ENCODE results near the gene GPR176.

GPR176 gene

DNA sequence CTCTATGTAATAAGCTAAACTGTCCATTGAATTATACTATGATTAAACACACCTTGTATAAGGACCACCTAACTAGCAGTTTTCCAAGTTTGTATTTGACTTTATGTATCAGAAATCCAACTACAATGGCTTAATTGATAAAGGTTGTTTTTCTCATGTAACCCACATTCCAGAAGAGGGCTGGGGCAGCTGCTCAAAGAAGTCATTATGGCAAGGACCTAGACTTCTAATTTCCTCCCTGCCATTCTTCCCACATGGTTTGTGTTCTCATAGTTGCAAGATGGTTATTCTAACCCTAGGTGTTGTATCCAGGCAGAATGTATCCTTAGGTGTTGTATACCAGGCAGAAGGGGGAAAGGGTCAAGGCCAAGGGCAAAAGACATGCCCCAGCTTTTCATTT is 35.7 kb downstream of the GPR176 start:
- Histone ChIP-seq H3K9ac (ENCODE audit: low read depth in 1 of 2, low read length in 2 of 2) (no peak overlapping the region), H3K27me3 (ENCODE audit: control insufficient read depth in 1 of 2, insufficient read depth in 2 of 2, low read length in 2 of 2) (no peaks in the 10 kb centered on the region), H3K4me3 (ENCODE audit: low read depth in 1 of 2, low read length in 2 of 2) (no peak overlapping the region), H3K27ac (ENCODE audit: low read depth, low read length) (no peak overlapping the region), H3K9me3 (ENCODE audit: control insufficient read depth in 1 of 2, low read length in 2 of 2) (no peaks in the 10 kb centered on the region), H3K36me3 (ENCODE audit: control insufficient read depth in 1 of 2, insufficient read depth in 2 of 2, low read length in 2 of 2) (no peaks in the 10 kb centered on the region), H3K4me1 (ENCODE audit: control insufficient read depth in 1 of 2, insufficient read depth in 2 of 2, low read length in 2 of 2) (peaks cover 0 to 7% of the 10 kb centered on the region in 2 donors)

DNA sequence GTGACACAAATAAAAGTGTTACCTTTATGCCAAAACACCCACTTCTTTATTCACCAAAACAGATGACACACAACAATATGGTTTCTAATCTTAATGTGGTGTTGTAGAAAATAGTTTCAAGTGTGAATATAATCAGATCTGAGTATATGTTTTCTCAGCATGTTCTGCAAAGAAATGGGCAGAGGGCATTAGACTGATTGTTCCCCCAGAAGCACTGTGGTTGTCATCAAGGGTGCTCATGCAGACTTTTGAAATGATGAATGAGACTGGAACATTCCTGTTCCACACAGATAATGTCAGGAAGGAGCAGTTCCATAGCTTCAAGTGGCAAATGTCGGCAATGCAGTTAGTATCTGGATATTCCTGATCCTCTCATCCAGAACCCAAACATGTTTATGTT is 37.5 kb downstream of the GPR176 start:
- no peaks in the 10 kb centered on the region for H3K36me3 ChIP-seq (ENCODE audit: control insufficient read depth in 1 of 2, insufficient read depth in 2 of 2, low read length in 2 of 2)
- H3K27ac ChIP-seq (ENCODE audit: low read depth, low read length), result no peak overlapping the region
- H3K9ac ChIP-seq (ENCODE audit: low read depth in 1 of 2, low read length in 2 of 2), result no peak overlapping the region
- peaks cover 0 to under 1% of the 10 kb centered on the region in 2 donors for H3K4me1 ChIP-seq (ENCODE audit: control insufficient read depth in 1 of 2, insufficient read depth in 2 of 2, low read length in 2 of 2)
- H3K27me3 ChIP-seq (ENCODE audit: control insufficient read depth in 1 of 2, insufficient read depth in 2 of 2, low read length in 2 of 2), result no peaks in the 10 kb centered on the region
- H3K9me3 ChIP-seq (ENCODE audit: control insufficient read depth in 1 of 2, low read length in 2 of 2), result no peaks in the 10 kb centered on the region
- H3K4me3 ChIP-seq (ENCODE audit: low read depth in 1 of 2, low read length in 2 of 2), result no peak overlapping the region

DNA sequence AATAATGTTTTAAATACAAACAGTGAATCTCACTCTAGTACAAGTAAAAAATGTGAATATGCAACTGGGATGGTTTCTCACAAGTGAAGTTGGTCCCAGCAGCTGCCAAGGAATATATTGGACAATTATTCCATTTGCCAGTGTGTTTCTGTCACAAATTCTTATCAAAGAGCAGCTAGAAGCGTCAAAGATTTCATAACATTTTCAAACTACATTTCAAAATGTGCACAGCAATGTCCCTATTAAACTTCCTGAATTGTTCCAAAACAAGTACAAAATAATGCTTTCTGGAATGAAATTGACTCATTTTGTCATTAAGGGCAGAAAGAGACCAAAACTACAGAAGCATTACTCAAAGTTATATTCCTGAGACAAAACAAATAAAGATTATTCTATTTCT is 38.3 kb downstream of the GPR176 start:
- Histone ChIP-seq H3K36me3 (ENCODE audit: control insufficient read depth in 1 of 2, insufficient read depth in 2 of 2, low read length in 2 of 2) (no peaks in the 10 kb centered on the region), H3K9ac (ENCODE audit: low read depth in 1 of 2, low read length in 2 of 2) (no peak overlapping the region), H3K9me3 (ENCODE audit: control insufficient read depth in 1 of 2, low read length in 2 of 2) (no peaks in the 10 kb centered on the region), H3K27ac (ENCODE audit: low read depth, low read length) (no peak overlapping the region), H3K27me3 (ENCODE audit: control insufficient read depth in 1 of 2, insufficient read depth in 2 of 2, low read length in 2 of 2) (no peaks in the 10 kb centered on the region), H3K4me3 (ENCODE audit: low read depth in 1 of 2, low read length in 2 of 2) (no peak overlapping the region), H3K4me1 (ENCODE audit: control insufficient read depth in 1 of 2, insufficient read depth in 2 of 2, low read length in 2 of 2) (no peaks in the 10 kb centered on the region)

DNA sequence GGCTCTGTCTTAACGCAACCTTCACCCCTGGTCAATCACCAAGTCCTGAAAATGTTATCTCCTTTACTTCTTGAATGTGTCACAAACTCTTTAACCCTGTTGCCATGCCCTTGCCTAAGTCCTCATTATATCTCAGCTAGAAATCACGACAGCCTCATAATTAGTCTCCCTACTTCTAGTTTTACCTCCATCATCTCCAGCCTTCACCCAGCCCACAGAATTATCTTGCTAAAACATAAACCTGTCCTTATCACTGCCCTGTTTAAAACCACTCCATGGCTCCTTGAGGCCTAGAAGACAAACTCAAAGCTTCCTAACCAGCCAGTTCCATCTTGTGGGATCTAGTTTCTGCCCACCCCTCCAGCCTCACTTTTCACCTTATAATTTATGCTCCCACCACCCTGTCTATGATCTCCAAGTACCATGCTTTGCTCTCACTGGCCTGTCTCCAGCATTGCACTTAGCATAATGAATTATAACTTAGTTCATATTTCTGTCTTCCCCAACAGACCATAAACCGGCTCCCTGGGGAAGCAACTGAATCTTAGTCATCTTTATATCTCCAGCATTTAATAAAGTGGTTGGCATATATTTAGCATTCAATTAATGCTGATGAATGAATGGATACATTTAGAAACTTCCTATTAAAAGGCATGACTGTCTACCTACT is 39.2 kb downstream of the GPR176 start:
- no peak overlapping the region for H3K27ac ChIP-seq (ENCODE audit: low read depth, low read length)
- no peaks in the 10 kb centered on the region for H3K9me3 ChIP-seq (ENCODE audit: control insufficient read depth in 1 of 2, low read length in 2 of 2)
- no peaks in the 10 kb centered on the region for H3K36me3 ChIP-seq (ENCODE audit: control insufficient read depth in 1 of 2, insufficient read depth in 2 of 2, low read length in 2 of 2)
- no peaks in the 10 kb centered on the region for H3K27me3 ChIP-seq (ENCODE audit: control insufficient read depth in 1 of 2, insufficient read depth in 2 of 2, low read length in 2 of 2)
- H3K4me1 ChIP-seq (ENCODE audit: control insufficient read depth in 1 of 2, insufficient read depth in 2 of 2, low read length in 2 of 2), result no peaks in the 10 kb centered on the region
- H3K9ac ChIP-seq (ENCODE audit: low read depth in 1 of 2, low read length in 2 of 2), result no peak overlapping the region
- no peak overlapping the region for H3K4me3 ChIP-seq (ENCODE audit: low read depth in 1 of 2, low read length in 2 of 2)

DNA sequence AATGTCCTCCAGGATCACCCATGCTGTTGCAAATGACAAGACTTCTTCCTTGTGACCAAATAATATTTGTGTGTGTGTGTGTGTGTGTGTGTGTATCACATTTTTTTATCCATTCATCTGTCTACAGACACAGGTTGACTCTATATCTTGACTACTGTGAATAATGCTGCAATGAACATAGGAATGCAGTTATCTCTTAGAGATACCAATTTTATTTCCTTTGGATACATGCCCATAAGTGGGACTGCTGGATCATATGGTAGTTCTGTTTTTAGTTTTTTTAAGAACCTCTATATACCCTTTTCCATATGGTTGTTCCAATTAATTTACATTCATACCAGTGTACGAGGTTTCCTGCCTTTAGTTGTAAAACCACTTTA is 41.7 kb downstream of the GPR176 start:
- no peaks in the 10 kb centered on the region for H3K36me3 ChIP-seq (ENCODE audit: control insufficient read depth in 1 of 2, insufficient read depth in 2 of 2, low read length in 2 of 2)
- no peak overlapping the region for H3K9ac ChIP-seq (ENCODE audit: low read depth in 1 of 2, low read length in 2 of 2)
- H3K4me3 ChIP-seq (ENCODE audit: low read depth in 1 of 2, low read length in 2 of 2), result no peak overlapping the region
- no peak overlapping the region for H3K27ac ChIP-seq (ENCODE audit: low read depth, low read length)
- H3K27me3 ChIP-seq (ENCODE audit: control insufficient read depth in 1 of 2, insufficient read depth in 2 of 2, low read length in 2 of 2), result no peaks in the 10 kb centered on the region
- no peaks in the 10 kb centered on the region for H3K4me1 ChIP-seq (ENCODE audit: control insufficient read depth in 1 of 2, insufficient read depth in 2 of 2, low read length in 2 of 2)
- H3K9me3 ChIP-seq (ENCODE audit: control insufficient read depth in 1 of 2, low read length in 2 of 2), result no peaks in the 10 kb centered on the region

DNA sequence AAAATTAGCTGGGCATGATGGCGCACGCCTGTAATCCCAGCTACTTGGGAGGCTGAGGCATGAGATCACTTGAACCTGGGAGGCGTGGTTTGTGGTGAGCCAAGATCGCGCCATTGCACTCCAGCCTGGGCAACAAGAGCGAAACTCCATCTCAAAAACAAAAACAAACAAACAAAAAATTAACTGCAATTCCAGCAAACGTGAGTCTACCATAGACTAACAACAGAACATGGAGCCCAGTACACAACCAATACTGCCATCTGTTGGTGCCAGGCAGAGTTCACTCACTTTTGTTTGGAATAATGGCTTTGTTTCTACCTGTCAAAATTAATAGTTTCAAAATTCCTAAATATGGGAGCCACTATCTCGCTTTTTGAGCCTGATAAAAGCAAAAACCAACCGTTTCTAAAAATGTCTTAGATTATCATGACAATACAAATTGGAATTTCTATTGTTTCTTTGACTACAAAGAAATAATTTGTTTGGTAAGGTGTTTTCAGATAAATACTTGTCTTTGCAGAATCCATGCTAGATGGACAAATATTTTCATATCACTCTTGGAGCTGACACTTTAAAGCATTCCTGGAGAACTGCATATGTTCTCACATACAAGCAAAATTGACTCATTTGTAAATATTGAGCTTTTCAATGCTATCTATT is 45.0 kb downstream of the GPR176 start:
- no peak overlapping the region for H3K27ac ChIP-seq (ENCODE audit: low read depth, low read length)
- no peak overlapping the region for H3K4me3 ChIP-seq (ENCODE audit: low read depth in 1 of 2, low read length in 2 of 2)
- no peaks in the 10 kb centered on the region for H3K36me3 ChIP-seq (ENCODE audit: control insufficient read depth in 1 of 2, insufficient read depth in 2 of 2, low read length in 2 of 2)
- no peak overlapping the region for H3K9ac ChIP-seq (ENCODE audit: low read depth in 1 of 2, low read length in 2 of 2)
- peaks cover 0 to 3% of the 10 kb centered on the region in 2 donors for H3K27me3 ChIP-seq (ENCODE audit: control insufficient read depth in 1 of 2, insufficient read depth in 2 of 2, low read length in 2 of 2)
- no peaks in the 10 kb centered on the region for H3K9me3 ChIP-seq (ENCODE audit: control insufficient read depth in 1 of 2, low read length in 2 of 2)
- no peaks in the 10 kb centered on the region for H3K4me1 ChIP-seq (ENCODE audit: control insufficient read depth in 1 of 2, insufficient read depth in 2 of 2, low read length in 2 of 2)

DNA sequence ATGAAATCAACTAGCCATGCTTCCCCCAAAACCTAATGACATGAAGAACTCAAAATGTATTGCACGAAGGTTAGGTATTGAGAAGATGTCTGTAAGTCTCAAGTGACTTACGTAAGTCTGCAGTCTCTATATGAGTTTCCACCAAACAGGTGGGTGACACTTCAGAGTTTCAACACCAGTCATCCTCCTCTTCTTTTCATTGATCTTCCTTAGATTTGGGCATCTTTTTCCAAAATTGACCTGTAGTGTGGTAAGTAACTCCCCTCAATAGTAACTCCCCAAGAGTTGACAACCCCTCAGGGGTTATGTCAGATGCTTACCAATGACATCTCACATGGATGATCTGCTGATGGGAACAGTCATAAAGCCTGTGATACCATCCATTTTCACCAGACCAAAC is 46.1 kb downstream of the GPR176 start:
- no peaks in the 10 kb centered on the region for H3K36me3 ChIP-seq (ENCODE audit: control insufficient read depth in 1 of 2, insufficient read depth in 2 of 2, low read length in 2 of 2)
- no peak overlapping the region for H3K27ac ChIP-seq (ENCODE audit: low read depth, low read length)
- no peak overlapping the region for H3K4me3 ChIP-seq (ENCODE audit: low read depth in 1 of 2, low read length in 2 of 2)
- H3K4me1 ChIP-seq (ENCODE audit: control insufficient read depth in 1 of 2, insufficient read depth in 2 of 2, low read length in 2 of 2), result no peaks in the 10 kb centered on the region
- peaks cover 3% of the 10 kb centered on the region in 2 donors for H3K27me3 ChIP-seq (ENCODE audit: control insufficient read depth in 1 of 2, insufficient read depth in 2 of 2, low read length in 2 of 2)
- no peak overlapping the region for H3K9ac ChIP-seq (ENCODE audit: low read depth in 1 of 2, low read length in 2 of 2)
- H3K9me3 ChIP-seq (ENCODE audit: control insufficient read depth in 1 of 2, low read length in 2 of 2), result no peaks in the 10 kb centered on the region

DNA sequence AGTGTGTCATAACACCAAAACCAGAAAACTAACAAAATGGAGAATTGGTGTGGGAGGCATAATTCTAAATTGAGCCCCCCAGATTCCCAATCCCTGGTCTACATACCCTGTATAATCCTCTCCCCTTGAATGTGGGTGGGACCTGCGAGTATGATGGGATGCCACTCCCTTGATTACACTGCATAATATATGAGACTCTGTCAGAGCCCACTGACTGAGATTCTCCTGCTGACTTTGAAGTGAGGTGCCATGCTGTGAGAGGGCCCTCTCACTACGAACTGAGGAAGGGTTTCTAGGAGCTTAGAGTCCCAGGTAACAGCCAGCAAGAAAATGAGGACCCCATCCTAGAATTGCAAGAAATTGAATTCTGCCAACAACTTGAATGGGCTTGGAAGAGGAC is 49.5 kb downstream of the GPR176 start:
- H3K9me3 ChIP-seq (ENCODE audit: control insufficient read depth in 1 of 2, low read length in 2 of 2), result no peaks in the 10 kb centered on the region
- H3K36me3 ChIP-seq (ENCODE audit: control insufficient read depth in 1 of 2, insufficient read depth in 2 of 2, low read length in 2 of 2), result no peaks in the 10 kb centered on the region
- H3K4me3 ChIP-seq (ENCODE audit: low read depth in 1 of 2, low read length in 2 of 2), result no peak overlapping the region
- H3K4me1 ChIP-seq (ENCODE audit: control insufficient read depth in 1 of 2, insufficient read depth in 2 of 2, low read length in 2 of 2), result no peaks in the 10 kb centered on the region
- peaks cover 3 to 7% of the 10 kb centered on the region in 2 donors for H3K27me3 ChIP-seq (ENCODE audit: control insufficient read depth in 1 of 2, insufficient read depth in 2 of 2, low read length in 2 of 2)
- H3K9ac ChIP-seq (ENCODE audit: low read depth in 1 of 2, low read length in 2 of 2), result no peak overlapping the region
- H3K27ac ChIP-seq (ENCODE audit: low read depth, low read length), result no peak overlapping the region

DNA sequence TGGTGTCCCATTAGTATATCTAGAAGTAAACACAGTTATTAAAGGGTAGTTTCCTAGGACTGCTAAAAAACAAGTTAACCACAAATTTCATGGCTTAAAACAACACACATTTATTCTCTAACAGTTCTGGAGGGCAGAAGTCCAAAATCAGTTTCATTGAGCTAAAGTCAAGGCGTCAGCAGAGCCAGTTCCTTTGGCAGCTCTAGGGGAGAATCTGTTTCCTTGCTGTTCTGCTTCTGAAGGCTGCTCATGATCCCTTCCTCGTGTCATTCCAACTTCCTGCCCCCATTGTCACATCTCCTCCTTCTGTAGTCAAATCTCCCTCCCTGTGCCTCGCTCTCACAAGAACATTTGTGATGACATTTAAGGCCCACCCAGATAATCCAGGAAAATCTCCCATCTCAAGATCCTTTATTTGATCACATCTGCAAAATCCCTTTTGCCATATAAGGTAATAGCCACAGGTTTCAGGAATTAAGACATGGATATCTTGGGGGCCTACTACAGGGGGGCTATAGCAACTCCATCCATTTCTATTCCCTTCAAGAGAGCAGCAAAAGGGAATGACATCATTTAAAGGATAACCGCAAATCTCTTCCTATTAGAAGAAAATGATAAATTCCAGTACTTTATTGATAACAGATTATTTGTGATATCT is 50.1 kb downstream of the GPR176 start:
- no peaks in the 10 kb centered on the region for H3K36me3 ChIP-seq (ENCODE audit: control insufficient read depth in 1 of 2, insufficient read depth in 2 of 2, low read length in 2 of 2)
- no peak overlapping the region for H3K27ac ChIP-seq (ENCODE audit: low read depth, low read length)
- H3K27me3 ChIP-seq (ENCODE audit: control insufficient read depth in 1 of 2, insufficient read depth in 2 of 2, low read length in 2 of 2), result peaks cover 3 to 7% of the 10 kb centered on the region in 2 donors
- H3K9ac ChIP-seq (ENCODE audit: low read depth in 1 of 2, low read length in 2 of 2), result no peak overlapping the region
- H3K9me3 ChIP-seq (ENCODE audit: control insufficient read depth in 1 of 2, low read length in 2 of 2), result no peaks in the 10 kb centered on the region
- H3K4me3 ChIP-seq (ENCODE audit: low read depth in 1 of 2, low read length in 2 of 2), result no peak overlapping the region
- H3K4me1 ChIP-seq (ENCODE audit: control insufficient read depth in 1 of 2, insufficient read depth in 2 of 2, low read length in 2 of 2), result no peaks in the 10 kb centered on the region

DNA sequence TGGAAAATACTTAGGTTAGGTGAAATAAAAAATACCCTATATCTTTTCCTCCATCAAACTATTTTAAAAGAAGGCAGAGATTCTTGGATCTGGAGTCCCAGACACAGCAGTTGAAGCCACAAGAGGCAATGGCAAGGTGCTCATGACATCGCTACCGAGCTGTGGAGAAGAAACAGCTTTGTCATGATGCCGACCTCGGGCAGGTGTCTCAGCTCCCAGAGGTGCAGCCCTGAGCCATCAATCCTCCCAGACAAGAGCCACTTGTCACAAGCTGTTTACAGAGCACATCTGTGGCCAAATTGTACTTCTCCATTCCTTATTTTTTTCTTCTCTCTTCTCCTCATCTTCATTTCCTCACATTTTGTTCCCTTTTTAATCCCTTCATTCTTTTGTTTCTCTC is 50.8 kb downstream of the GPR176 start:
- no peak overlapping the region for H3K9ac ChIP-seq (ENCODE audit: low read depth in 1 of 2, low read length in 2 of 2)
- no peak overlapping the region for H3K27ac ChIP-seq (ENCODE audit: low read depth, low read length)
- H3K4me3 ChIP-seq (ENCODE audit: low read depth in 1 of 2, low read length in 2 of 2), result no peak overlapping the region
- no peaks in the 10 kb centered on the region for H3K4me1 ChIP-seq (ENCODE audit: control insufficient read depth in 1 of 2, insufficient read depth in 2 of 2, low read length in 2 of 2)
- H3K9me3 ChIP-seq (ENCODE audit: control insufficient read depth in 1 of 2, low read length in 2 of 2), result no peaks in the 10 kb centered on the region
- H3K36me3 ChIP-seq (ENCODE audit: control insufficient read depth in 1 of 2, insufficient read depth in 2 of 2, low read length in 2 of 2), result no peaks in the 10 kb centered on the region
- H3K27me3 ChIP-seq (ENCODE audit: control insufficient read depth in 1 of 2, insufficient read depth in 2 of 2, low read length in 2 of 2), result peaks cover 3 to 7% of the 10 kb centered on the region in 2 donors
